DMS53 (cell line): ENCODE measurements around the gene STMND1.
"Not testable (repeated sequence)": the region's sequence is repeated elsewhere in the genome, so short reads cannot be mapped to it uniquely, and the experiment has no call there.

ENCODE experiments used
- DNase-seq: peaks from one replicate; lab custom pipeline; 2025; lab: John Stamatoyannopoulos, UW

The STMND1 gene

DNA sequence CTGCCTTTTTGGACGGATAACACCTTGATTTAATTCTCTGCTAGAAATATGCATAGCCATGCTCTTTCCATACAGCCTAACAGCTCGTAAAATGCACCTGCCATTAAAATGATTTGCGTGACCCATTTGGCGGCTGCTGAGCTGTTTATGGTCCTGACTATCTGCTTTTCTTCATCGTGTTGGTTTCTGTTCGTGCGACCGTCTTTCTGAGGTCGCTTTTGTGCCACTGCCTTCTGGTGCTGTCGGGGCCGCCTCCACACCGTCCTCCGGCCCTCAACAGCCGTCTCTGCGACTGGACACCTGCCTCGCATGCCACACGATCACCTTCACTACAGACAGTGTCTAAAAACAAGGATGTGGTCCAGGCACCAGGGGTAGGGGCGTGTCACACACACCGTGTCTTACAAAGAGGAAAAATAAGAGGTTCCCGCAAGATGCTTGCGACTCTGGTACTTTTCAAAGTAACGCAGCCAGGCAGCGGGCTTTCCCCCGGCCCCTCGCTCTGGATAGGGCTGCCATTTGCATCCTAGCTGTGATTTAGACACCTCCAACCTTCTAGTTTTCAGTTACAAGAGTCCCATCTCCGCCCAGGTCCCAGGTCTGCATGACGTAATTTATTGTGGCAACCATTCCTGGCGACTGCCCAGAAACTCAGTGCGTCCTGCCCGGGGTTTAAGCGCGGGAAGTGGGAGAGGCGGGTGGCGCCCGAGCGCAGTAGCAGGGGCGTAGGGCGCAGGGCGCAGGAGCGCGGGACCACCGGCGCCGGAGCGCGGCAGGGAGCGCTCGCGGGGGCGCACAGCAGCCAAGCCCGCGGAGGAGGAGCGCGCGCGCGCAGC lies at the start of gene STMND1:
STMND1 (plus strand) TSS at position 629 of the 836 bp plus-strand sequence. CDS start 208 bp downstream, outside the sequence.
- DNase-seq = peak; percentile 84

DNA sequence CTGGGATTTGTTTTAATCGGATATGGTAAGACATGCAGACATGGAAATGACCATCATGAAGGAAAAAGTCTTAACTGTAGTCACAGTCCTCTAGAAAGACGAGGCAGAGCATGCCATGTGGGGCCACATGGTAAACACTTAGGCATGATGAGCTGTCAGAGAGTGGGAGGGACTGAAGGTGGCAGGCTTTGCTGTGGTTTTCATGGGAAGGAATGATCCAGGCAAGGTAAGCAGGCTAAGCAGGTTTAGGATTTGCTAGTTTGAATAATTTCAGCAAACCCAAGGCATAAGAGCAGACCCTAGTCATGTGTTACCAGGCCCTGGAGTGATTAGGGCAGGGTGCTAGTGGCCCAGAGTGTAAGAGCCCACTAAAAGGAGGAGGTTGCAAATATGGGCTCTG lies 47.2 kb upstream of the STMND1 start:
- peak; percentile 44 for DNase-seq

DNA sequence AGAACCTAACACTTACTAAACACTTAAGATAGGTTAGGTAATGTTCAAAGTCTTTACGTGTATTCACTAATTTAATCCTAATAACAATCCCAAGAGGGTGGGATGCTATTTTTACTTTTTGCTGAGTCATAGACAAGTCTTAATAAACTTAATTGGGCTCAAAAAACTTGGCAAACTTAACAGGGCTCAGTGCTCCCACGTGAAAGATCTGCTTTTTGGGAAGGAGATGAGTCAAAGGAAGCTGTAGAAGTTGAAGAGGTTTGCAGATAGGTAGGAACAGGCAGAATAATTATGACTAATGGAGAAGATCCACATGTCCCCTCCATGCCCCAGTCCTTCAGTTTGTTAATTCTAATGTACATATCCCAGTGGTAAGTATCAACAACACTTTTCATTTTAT lies 44.5 kb upstream of the STMND1 start:
- DNase-seq = no peak

DNA sequence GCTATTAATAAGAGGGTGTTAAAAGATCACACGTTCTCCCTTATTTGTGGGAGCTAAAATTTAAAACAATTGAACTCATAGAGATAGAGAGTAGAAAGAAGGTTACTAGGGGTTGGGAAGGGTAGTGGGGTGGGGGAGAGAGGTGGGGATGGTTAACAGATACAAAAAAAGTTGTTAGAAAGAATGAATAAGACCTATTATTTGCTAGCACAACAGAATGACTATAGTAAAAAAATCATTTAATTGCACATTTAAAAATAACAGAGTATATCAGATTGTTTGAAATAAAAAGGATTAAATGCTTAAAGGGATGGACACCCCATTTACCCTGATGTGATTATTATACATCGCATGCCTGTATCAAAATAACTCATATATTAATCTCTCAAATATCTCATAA lies 43.3 kb upstream of the STMND1 start:
- no peak for DNase-seq

DNA sequence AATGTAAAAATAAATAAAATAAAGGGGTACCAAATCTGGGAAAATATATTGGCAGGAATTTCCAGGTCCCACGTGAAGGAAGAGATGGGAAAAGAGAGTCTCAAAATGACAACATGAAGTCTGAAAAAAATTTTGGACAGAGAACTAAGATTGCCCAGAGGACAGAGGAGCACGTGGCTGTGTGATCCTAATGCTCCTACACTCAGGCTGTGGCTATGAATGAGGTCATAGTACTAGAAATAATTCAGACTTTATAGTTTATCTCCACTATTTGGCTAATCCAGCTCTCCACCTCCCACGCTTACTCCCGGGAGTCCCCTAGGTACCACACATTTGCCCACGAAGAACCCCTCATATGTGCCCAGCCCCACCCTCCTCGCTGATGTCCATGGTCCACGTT lies 42.8 kb upstream of the STMND1 start:
- DNase-seq = no peak

DNA sequence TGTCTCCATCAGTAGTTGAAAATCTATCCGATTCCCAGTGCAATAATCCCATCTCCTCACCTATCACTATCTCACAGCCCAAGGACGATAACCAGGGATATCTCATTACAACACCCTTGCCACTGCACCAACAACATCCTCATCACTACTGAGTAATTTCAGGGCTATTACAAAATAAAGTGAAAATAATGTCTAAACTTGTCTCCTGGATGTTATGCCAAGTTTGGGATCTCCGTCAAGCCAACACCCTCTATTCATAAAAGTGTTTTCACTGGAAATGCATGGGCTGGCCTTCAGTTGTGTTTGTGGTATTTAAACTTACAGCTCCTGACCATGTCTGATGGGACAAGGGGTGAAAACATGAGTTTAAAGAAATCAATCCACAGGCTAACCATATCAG lies 42.0 kb upstream of the STMND1 start:
- DNase-seq = no peak

DNA sequence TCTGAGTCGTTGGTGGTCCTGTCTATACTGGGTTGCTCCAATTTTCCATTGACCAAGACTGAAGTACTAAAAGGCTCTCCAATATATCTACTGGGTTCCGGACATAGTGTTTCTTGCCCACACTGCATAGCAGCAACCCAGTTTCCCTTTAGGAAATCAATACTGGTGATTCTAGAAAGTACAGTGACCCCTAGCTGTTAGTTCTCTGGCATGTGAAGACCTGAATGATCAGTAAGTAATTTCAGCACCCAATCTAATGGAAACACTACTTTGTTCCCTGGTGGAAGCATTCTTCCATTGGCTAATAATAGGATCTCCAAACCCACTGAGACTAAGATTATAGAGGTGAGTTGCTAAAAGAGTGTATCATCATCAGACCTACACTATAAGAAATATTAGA lies 40.8 kb upstream of the STMND1 start:
- no peak for DNase-seq

DNA sequence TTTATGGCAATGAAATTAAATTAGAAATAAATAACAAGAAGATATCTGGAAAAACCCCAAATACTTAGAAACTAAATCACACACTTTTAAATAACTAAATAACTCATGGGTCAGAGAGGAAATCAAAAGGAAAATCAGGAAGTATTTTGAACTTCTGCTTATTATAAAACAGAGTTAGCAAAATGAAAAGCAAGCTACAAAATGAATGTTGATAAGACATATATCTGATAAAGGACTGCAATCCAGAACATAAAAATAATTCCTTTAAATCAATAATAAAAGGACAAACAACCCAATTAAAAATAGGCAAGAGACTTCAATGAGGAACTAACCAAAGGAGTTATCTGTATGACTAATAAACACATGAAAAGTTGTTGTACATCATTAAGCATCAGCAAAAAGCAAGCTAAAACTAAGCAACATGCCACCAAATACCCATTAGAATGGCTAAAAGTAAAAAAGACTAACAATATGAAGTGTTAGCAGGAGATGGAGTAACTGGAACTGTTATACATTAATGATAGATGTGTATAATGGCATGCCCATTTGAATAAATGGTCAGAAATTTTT lies 38.9 kb upstream of the STMND1 start:
- DNase-seq = no peak

DNA sequence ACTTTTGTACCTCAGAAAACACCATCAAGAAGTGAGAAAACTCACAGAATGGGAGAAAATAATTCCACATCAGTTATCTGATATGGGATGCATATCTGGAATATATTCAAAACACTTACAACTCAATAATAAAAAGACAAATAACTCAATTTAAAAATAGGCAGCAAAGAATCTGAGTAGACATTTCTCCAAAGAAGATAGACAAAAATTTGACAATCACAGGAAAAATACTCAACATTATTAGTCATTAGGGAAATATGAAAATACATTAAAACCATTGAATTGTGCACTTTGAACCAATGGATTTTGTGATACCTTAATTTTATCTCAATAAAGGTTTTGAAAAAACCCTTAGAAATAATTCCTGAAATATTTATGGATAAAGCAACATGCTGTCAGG lies 36.9 kb upstream of the STMND1 start:
- DNase-seq = no peak

DNA sequence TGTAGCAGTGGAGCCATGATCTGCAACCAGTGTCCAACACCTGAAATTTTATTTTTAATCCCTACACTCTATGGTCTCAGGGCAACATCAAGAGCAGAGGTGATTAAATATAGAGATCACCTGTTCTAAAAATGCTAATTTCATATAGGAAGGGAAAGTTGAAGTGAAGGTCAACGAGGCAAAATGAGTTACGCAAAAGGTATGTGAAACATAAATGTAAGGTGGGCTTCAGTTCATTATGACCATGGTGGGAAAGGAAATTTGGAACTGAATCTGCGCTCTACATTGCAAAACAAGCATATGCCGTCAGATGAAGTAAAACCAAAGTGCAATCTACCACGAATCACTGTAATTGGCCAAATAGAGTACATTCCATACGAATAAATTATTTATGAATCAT lies 35.2 kb upstream of the STMND1 start:
- no peak for DNase-seq

DNA sequence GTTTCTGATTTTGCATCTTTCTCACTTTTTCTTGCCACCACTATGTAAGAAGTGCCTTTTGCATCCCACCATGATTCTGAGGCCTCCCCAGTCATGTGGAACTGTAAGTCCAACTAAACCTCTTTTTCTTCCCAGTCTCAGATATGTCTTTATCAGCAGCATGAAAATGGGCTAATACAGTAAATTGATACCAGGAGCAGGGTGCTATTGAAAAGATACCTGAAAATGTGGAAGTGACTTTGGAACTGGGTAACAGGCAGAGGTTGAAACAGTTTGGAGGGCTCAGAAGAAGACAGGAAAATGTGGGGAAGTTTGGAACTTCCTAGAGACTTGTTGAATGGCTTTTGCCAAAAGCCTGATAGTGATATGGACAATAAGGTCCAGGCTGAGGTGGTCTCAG lies 32.9 kb upstream of the STMND1 start:
- not testable (repeated sequence) for DNase-seq

DNA sequence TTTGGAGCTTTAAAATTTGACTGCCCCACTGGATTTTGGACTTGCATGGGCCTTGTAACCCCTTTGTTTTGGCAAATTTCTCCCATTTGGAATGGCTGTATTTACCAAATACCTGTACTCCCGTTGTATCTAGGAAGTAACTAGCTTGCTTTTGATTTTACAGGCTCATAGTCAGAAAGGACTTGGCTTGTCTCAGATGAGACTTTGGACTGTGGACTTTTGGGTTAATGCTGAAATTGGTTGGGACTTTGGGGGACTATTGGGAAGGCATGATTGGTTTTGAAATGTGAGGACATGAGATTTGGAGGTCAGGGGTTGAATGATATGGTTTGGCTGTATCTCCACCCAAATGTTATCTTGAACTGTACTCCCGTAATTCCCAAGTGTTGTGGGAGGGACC lies 31.4 kb upstream of the STMND1 start:
- not testable (repeated sequence) for DNase-seq

DNA sequence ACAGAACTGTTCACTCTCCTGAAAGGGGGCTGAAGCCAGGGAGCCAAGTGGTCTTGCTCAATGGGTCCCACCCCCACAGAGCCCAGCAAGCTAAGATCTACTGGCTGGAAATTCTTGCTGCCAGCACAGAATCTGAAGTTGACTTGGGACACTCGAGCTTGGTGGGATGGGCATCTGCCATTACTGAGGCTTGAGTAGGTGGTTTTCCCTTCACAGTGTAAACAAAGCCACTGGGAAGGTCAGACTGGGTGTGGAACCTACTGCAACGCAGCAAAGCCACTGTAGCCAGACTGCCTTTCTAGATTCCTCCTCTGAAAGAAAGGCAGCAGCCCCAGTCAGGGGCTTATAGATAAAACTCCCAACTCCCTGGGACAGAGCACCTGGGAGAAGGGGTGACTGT lies 28.3 kb upstream of the STMND1 start:
- not testable (repeated sequence) for DNase-seq

DNA sequence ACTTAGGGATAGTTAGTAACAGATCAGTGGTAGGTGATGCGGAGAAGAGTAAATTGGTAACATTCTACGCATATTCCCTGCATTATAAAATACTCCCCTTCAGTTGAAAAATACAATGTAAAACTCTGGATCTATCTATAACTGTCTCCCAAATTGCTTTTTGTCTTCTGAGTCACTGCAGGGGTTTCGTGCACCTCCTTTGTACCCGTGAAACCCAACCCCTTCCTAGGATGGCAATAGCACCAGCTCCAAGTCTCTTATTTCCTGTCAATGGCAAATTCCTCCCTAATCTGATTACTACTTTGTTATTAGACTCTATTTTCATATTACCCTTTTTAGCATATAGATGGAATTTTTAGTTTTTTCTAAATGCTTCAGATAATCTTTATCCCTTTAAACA lies 20.6 kb upstream of the STMND1 start:
- DNase-seq = no peak

DNA sequence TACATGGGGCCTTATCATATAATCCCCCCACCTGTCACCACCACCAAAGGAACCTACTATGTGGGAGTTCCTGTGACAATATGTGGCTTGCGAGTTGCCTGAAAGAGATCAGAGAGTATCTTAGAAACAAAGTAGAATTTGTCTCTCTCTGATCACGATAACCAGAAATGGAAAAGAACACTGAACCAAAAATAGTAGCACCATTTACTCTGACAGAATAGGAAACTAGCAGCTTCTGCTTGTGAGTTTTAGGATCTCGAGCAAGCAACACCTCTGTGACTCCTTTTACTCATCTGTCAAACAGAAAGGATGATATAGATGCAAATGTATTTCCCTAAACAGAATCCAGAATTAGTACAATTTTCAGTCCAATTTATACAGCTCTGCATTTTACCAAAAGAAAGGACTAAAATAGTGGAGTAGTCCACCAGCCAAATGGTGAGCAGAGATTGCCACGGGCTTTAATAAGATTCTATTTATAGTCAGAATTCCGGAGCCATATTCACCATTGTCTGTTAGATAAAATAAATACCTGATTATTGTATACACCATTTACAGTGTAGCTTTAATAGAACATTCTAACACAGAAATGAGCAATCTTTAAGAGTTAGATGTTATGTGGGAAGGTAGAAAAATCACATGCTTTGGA lies 19.9 kb upstream of the STMND1 start:
- DNase-seq = no peak

DNA sequence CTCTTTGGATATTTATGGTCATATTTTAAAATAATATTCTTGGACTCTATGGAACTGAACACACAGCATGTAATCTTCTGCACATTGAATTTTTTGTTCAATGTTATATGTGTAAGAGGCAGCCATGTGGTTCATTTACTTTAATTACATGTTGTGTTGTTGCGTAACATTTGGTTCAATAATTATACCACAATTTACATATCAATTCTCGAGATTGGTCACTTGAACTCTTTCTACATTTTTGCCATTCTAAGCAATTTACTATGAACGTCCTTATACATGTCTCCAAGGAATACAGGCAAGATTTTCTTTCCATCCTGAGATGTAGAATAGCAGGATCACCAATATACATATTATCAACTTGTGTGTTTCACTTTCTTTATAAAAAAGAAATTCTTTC lies 18.5 kb upstream of the STMND1 start:
- DNase-seq = no peak

DNA sequence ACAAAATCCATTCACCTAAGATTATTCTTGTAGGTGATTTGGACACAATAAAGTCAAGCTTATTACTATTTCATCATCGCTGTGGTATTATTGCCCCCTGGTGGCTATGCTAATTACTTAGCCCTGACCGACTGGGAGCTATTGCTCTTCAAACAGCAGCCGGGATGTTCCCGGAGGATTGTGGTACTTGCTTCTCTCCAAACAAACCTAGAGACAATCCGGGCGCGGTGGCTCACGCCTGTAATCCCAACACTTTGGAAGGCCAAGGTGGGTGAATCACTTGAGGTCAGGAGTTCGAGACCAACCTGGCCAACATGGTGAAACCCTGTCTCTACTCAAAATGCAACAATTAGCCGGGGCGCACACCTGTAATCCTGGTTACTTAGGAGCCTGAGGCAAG lies 15.4 kb upstream of the STMND1 start:
- peak; percentile 78 for DNase-seq

DNA sequence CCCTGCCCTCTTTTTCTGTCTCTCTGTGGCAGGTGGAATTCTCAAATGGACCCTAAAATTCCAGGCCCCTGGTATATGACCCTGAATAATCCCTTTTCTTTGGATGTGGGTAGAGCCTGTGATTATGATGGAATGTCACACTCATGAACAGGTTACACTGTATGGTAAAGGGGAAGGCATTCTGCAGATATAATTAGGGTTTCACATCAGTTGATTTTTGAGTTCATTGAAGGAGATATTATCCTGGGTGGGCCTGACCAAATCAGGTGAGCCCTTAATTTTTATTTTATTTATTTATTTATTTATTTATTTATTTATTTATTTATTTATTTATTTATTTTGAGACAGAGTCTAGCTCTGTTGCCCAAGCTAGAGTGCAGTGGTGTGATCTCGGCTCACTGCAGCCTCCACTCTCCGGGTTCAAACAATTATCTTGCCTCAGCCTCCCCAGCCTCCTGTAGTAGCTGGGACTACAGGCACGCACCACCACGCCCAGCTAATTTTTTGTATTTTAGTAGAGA lies 13.7 kb upstream of the STMND1 start:
- no peak for DNase-seq

DNA sequence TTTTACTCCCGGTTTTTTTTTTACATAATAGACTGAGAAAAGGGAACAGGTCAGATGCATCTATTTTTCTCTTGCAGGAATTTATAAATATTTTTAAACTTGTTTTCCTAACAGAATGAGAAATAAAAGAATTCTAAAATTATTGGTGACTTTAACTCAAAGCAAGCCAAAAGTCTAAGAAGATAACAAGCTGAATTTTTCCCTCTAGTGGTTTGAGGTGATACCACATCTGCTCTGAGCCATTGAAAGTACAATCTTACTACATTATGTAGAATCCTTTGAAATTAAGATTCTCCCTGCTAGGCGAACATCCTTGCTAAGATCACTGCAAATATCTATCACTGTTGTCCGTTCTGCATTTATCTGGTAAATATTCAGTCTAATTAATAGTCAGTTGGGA lies 10.7 kb upstream of the STMND1 start:
- no peak for DNase-seq

DNA sequence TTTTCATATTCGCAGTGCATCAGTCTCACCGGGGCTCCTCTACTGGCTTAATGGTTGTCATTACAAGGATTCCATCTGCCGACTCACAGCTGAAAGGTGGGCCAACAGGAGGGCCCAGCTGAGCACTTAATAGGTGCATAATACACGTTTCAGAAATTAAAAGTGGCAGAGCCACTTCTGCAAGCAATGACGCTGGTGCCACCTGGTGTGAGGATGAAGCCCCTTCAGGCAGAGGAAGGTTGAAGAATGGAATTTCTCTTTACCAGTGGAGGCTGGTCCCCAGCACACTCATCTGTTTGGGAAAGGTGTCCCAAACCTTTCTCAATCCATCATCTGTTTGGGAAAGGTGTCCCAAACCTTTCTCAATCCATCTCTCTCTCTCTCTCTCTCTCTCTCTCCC lies 8.2 kb upstream of the STMND1 start:
- DNase-seq = peak; percentile 29

DNA sequence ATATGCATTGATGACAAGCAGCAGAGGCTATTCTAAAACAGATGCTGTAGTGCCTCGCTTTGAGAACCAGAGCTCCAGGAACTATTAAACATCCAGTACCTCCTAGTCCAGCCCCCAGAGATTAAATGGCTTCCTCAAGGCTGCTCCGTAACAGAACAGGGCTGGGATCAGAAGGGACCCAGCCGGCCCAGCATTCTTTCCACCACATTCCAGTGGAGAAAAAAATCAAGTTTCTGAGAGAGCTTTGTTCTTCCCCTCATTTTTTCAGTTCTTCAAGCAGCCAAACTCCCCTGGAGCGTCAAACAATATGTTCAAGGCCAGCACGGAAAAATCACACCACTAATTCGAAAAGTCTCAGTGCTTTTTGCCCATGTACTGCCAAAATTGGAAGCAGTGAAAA lies 5.8 kb upstream of the STMND1 start:
- DNase-seq = no peak

DNA sequence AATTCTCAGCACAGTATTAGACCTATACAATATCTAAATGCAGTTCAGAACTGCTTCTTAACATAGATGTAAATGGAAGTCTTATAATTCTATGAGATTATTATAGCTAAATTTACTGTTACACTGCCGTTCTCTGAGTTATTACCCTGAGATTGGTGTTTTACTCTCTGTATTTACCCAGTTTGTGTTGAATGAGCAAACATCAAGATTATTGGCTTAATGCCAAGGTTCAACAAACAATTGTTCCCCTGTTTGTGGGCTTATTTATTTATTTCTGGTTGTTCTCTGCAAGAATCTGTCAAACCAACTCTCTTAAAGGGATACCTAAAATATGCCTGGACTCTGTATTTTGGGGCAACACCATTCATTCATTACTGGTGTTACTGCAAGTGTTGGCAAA lies 5.2 kb upstream of the STMND1 start:
- peak; percentile 61 for DNase-seq

DNA sequence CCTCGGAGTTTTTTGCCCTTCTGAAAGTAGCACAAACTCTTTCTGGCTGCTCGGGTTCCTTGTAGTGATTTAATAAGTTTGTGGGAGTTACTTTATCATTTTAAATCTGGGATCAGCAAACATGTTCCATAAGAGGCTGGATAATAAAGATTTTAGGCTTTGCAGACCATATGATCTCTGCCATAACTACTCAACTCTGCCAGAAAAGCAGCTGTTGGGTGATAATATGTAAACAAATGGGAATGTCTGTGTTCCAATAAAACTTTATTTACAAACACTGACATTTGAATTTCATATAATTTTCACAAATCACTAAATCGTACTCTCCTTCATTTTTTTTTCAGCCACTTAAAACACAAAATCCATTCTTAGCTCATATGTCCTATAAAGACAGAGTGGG lies 3.9 kb upstream of the STMND1 start:
- no peak for DNase-seq
